Transverse colon (tissue), 4 donors: ENCODE results near the gene INPP5K. TPM values are rescaled to one million over a fixed set of nuclear protein-coding genes. Genes with fewer than 3 reads are reported as not detected.
A peak's percentile ranks its signal among the peaks of the same experiment; 100 is the strongest.

Experiments
- DNase-seq: peaks from one replicate; pipeline ENCODE4 v3.0.0-alpha.2; 2019
- H3K27ac ChIP-seq, 4 donors: fragments of 200-600 bp; sonication (generic); 2 replicates each; pipeline ENCODE4 v1.5.1; 2016 to 2018; ENCODE audit warnings: inconsistent platforms in 4 of 4
- H3K27me3 ChIP-seq: fragments of 200-600 bp; sonication (generic); 2 replicates; pipeline ENCODE4 v1.5.1; 2017; ENCODE audit warnings: inconsistent platforms
- H3K36me3 ChIP-seq, 4 donors: fragments of 200-600 bp; sonication (generic); 2 replicates each; pipeline ENCODE4 v1.5.1; 2017 to 2019; ENCODE audit warnings: inconsistent platforms in 4 of 4
- H3K4me1 ChIP-seq, 4 donors: fragments of 200-600 bp; sonication (generic); 2 replicates each; pipeline ENCODE4 v1.5.1; 2017 to 2020; ENCODE audit warnings: inconsistent platforms in 4 of 4
- H3K4me3 ChIP-seq, 4 donors: fragments of 200-600 bp; sonication (generic); 1 replicate in 1 of 4; 2 replicates in 3 of 4; pipeline versions ENCODE4 v1.5.1 to v1.6.1; 2017 to 2019; ENCODE audit warnings: inconsistent platforms in 4 of 4
- H3K9me3 ChIP-seq, 2 donors: fragments of 200-600 bp; sonication (generic); 2 replicates each; pipeline ENCODE4 v1.5.1; 2017 to 2019; ENCODE audit warnings: inconsistent platforms in 2 of 2
- EP300 ChIP-seq: sonication (generic); formaldehyde crosslinking; IDR thresholded peaks from one replicate; pipeline ENCODE4 v1.6.1; 2017; ENCODE audit warnings: antibody characterized with exemption, low read depth
- POLR2A ChIP-seq: fragments of 450-650 bp; IDR thresholded peaks from one replicate; pipeline ENCODE4 v1.6.1; 2016; ENCODE audit warnings: antibody characterized with exemption, mild to moderate bottlenecking, moderate library complexity
- POLR2AphosphoS5 ChIP-seq, 3 donors: sonication (generic); formaldehyde crosslinking; IDR thresholded peaks; one replicate each; pipeline ENCODE4 v1.6.1; 2016; ENCODE audit warnings: antibody characterized with exemption in 3 of 3
- WGBS, 2 donors: methylation state at CpG; one replicate each; pipeline ENCODE4 v1.1.5; 2018; ENCODE audit warnings: low coverage in 1 of 2; 5-methylcytosine and 5-hydroxymethylcytosine counted together
- in situ Hi-C, 4 donors: fragments of 200-750 bp; cut with MboI; loops; one replicate each; pipeline versions ENCODE4 v1.15.0 to v1.15.1; 2017; ENCODE audit warnings: low sequenced_read_pairs in 3 of 4, low pct_ligation_motif_present in 1 of 4, low pct_unique_long_range_greater_than_20kb in 1 of 4
- intact Hi-C: fragments of 100-400 bp; cut with DNase I; formaldehyde crosslinking; loops from one replicate; pipeline ENCODE4 v1.15.1; 2023; ENCODE audit warnings: low total_unique reads
- total RNA-seq, 4 donors: library from RNA; depleted of rRNA; stranded (reverse); fragments of >200 nt; gene quantifications; one replicate each; pipeline ENCODE4 v1.1.0, GENCODE V29; 2016
- TF ChIP-seq, protein P1 (sequence below), 5 experiments: fragments of 200-600 bp in 3 of 5; fragments of 450-650 bp in 2 of 5; sonication (generic) in 3 of 5; IDR thresholded peaks; 1 replicate in 2 of 5; 2 replicates in 3 of 5; pipeline ENCODE4 v1.5.1; 2016 to 2017; ENCODE audit warnings: antibody characterized with exemption in 5 of 5, inconsistent platforms in 3 of 5, mild to moderate bottlenecking in 2 of 5, moderate library complexity in 1 of 5

The INPP5K gene
- total RNA-seq, 4 donors from 2014 or later = 10.9 to 114 (median 81.9) TPM

DNA sequence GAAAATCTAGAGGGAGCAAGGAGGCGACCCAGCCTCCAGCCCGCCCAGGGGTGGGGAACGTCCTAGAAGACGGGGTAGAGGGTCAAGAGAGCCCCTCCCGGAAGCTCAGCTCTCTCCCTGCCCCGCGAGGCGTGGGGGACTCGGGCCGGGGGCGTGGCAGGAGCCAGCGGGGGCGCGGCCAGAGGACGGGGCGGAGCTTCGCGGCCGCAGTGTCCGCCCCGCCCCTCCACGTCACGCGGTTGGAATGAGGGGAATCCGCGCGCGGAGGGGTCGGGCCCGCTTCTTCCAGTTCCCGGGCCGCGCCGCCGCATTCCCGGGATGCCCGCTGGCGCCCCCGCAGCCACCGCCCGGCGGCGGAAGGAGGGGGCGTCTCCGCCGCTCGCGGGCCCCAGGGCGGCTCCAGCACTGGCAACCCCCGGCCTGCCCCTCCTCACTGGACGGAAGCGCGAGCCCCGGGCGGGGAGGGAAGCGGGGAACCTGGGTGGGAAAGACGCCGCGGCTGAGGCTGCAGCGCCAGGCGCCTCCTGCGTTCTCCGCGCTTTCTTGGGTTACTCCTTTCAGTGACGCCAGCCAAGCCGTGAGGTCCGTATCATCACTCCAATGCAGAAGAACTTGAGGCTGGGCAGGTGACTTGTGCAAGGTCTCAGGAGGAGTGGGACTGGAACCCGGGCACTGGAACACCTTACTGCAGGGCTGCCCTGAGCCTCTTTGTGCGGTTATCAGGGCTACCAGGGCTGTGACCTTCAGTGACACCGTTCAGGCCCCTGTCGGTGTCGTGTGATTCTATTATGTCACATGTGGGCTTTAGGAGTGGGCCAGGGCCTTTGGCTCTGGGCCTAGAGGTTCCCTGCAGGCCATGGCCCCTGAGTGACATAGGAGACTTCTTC is 28.2 kb downstream of the INPP5K start:
- H3K4me1 ChIP-seq = peaks cover 43 to 82% (median 71%) of the 10 kb centered on the region in 4 donors
- peak overlapping the region; percentile 52 to 83 (median 63) for H3K4me3 ChIP-seq
- no peaks in the 10 kb centered on the region for H3K36me3 ChIP-seq
- H3K27ac ChIP-seq = peak overlapping the region; percentile 94 to 99 (median 98)
- TF ChIP-seq POLR2A (peak; percentile 53), EP300 (no peak), POLR2AphosphoS5 (IDR thresholded peaks at IDR 0.05) (peak; percentile 41 to 62 (median 56))
- TF ChIP-seq, protein P1, sequence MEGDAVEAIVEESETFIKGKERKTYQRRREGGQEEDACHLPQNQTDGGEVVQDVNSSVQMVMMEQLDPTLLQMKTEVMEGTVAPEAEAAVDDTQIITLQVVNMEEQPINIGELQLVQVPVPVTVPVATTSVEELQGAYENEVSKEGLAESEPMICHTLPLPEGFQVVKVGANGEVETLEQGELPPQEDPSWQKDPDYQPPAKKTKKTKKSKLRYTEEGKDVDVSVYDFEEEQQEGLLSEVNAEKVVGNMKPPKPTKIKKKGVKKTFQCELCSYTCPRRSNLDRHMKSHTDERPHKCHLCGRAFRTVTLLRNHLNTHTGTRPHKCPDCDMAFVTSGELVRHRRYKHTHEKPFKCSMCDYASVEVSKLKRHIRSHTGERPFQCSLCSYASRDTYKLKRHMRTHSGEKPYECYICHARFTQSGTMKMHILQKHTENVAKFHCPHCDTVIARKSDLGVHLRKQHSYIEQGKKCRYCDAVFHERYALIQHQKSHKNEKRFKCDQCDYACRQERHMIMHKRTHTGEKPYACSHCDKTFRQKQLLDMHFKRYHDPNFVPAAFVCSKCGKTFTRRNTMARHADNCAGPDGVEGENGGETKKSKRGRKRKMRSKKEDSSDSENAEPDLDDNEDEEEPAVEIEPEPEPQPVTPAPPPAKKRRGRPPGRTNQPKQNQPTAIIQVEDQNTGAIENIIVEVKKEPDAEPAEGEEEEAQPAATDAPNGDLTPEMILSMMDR (IDR thresholded peaks at IDR 0.05) = peak in 1 of 5 experiments; percentile 28
- no peaks in the 10 kb centered on the region for H3K27me3 ChIP-seq
- in situ Hi-C loops = no loop called here
- intact Hi-C loops = no loop called here
- H3K9me3 ChIP-seq = no peaks in the 10 kb centered on the region
- peak; percentile 90 for DNase-seq
- 18% methylated on average over 12 of the region's 72 CpGs; no CpG with 5 or more reads in 1 of the 2 donors for WGBS, 2 donors

DNA sequence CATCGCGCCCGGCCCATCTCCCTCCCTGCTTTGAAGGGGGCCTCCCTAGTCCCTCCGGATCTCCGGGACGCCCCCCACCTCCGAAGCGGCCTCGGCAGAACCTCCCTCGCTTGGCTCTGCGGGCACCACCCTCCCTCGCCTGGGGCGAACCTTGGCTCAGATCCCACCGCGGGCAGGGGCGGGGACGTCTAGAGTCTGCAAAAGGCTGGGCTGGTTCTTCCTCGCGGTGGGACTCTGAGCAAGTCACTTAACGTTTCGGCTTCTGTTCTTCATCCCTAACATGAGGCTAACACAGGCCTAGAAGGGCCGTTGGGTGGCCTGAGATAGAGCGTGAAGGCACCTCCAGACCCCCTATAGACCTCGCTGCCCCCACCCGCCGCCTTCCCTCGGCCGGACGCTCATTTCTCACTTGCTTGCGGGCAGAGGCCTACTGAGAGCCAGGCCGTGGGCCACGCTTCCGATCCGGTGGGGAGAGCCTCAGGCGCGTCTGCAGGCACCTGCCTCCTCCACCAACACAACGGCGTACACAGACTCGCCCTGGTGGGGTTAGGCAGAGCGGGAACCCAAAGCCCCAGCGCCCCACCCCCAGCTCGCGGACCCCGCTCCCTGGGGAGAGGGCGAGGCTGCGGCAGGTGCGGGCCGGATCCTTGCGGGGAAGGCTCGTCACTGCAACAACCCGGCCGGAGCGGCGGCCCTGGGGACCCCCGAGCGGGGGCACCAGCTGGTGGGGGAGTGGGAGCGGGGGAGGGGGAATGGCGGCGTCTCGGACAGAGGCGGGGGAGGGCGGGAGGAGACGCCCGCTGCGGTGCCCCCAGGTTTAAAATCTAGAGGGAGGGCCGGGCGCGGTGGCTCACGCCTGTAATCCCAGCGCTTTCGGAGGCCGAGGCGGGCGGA is 29.4 kb downstream of the INPP5K start:
- in situ Hi-C loops = no loop called here
- peak; percentile 95 for DNase-seq
- intact Hi-C loops = no loop called here
- H3K9me3 ChIP-seq = no peaks in the 10 kb centered on the region
- H3K4me3 ChIP-seq = peak overlapping the region; percentile 52 to 83 (median 63)
- no peaks in the 10 kb centered on the region for H3K27me3 ChIP-seq
- H3K36me3 ChIP-seq = no peaks in the 10 kb centered on the region
- TF ChIP-seq EP300 = no peak
- peak; percentile 72 to 89 (median 86) for TF ChIP-seq POLR2AphosphoS5 (IDR thresholded peaks at IDR 0.05)
- peak; percentile 76 for TF ChIP-seq POLR2A
- TF ChIP-seq, protein P1 (IDR thresholded peaks at IDR 0.05) = peak in 1 of 5 experiments; percentile 21
- WGBS, 2 donors = 4% methylated on average over 37 of the region's 74 CpGs; no CpG with 5 or more reads in 1 of the 2 donors
- peaks cover 34 to 76% (median 62%) of the 10 kb centered on the region in 4 donors for H3K4me1 ChIP-seq
- peak overlapping the region; percentile 94 to 99 (median 98) for H3K27ac ChIP-seq

DNA sequence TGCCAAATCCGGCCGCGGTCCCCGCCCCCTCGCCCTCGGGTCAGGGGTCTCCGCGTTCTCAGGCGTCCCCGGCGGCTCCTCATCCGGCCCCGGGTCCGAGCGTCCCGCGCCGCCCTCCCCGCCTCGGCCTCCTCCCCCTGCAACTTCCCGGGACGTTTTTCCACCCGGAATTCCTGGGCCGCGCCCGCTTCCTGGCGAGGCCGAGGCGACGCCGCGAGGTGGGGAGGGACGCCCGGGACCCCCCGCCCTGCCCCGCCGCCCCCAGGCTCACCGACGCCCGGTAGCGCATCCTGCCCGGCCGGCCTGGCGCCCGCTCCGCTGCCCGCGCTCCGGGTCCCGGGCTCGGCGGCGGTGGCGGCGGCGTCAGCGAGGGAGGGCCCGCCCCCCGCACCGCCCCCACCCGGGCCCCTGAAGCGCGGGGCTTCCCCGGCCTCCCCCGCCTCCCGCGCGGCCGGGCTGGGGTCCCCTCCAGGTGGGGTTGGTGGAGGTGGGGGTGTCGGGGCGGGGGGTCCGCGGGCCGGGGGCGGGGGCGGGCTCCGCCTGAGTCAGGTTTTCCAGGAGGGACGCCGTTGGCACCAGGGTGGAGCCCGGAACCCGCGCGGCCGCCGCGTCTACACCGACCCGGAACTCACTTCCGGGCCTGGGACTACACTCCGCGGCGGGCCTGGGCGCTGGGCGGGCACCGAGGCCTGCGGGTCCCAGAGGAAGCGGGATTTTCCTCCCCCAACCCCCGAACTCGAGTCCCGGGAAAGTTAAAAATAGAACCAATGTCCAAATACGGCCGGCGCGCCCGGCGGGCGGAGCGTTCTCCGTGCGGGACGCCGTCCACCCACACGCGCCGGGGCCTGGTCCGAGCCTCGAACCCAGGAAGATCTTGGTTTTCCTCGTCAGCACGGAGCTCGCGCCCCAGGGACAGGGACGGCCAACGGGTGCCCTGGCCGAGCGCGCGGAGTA is 30.7 kb downstream of the INPP5K start:
- intact Hi-C loops = no loop called here
- in situ Hi-C loops = no loop called here

More for the DNA sequence above, 30.7 kb downstream of the INPP5K start:
- H3K36me3 ChIP-seq = no peaks in the 10 kb centered on the region
- TF ChIP-seq POLR2AphosphoS5 (IDR thresholded peaks at IDR 0.05) = peak; percentile 28 to 62 (median 41)
- TF ChIP-seq POLR2A = peak; percentile 49
- TF ChIP-seq EP300 = no peak
- TF ChIP-seq, protein P1 (IDR thresholded peaks at IDR 0.05) = no peak
- peaks cover 31 to 73% (median 57%) of the 10 kb centered on the region in 4 donors for H3K4me1 ChIP-seq
- no peaks in the 10 kb centered on the region for H3K27me3 ChIP-seq
- no peaks in the 10 kb centered on the region for H3K9me3 ChIP-seq
- peak overlapping the region; percentile 94 to 99 (median 98) for H3K27ac ChIP-seq
- WGBS, 2 donors = 2% methylated on average over 32 of the region's 127 CpGs; no CpG with 5 or more reads in 1 of the 2 donors
- peak overlapping the region; percentile 71 to 94 (median 86) for H3K4me3 ChIP-seq
- DNase-seq = peak; percentile 76
